ENCODE data around the gene ABHD15.

DNA sequence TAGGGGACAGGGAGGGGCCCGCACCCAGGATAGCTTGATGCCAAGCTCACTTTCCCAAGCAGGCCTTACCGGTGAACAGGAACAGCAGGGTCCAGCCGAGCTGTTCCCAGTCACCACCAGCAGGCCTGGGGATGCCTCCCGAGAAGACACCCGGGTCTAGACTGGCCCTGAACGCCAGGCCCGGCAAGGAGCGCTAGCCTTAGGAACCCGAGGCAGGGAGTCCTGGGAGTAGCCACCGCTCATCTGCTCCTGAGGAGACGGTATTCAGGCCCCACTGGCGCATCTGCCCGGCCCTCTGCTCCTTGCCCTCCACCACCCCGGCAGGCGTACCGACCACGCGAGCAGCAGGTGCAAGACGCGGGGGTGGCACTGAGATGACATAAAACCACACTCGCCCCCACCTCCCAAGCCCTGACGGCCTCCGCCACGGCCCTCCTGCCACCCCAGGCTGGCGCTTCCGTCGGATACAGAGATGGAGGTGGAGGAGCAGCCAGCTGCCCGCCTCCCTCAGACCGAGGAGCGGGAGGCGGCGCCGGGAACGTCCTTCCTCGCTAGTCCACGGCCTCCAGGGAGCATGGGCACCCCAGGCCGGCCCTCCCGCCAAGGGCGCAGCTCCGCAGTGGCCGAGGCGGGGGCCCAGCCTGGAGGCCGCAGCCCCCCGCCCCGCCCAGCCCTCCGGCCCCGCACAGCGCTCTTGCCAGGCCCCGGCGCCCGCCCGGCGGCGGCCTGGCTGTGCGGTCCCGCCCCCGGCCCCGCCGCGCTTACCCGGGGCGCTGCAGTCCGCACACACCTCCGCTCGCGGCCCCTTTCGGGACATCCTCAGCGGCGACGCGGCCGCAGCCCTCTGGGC lies 21.9 kb upstream of the ABHD15 start:
- TF ChIP-seq, protein P1, sequence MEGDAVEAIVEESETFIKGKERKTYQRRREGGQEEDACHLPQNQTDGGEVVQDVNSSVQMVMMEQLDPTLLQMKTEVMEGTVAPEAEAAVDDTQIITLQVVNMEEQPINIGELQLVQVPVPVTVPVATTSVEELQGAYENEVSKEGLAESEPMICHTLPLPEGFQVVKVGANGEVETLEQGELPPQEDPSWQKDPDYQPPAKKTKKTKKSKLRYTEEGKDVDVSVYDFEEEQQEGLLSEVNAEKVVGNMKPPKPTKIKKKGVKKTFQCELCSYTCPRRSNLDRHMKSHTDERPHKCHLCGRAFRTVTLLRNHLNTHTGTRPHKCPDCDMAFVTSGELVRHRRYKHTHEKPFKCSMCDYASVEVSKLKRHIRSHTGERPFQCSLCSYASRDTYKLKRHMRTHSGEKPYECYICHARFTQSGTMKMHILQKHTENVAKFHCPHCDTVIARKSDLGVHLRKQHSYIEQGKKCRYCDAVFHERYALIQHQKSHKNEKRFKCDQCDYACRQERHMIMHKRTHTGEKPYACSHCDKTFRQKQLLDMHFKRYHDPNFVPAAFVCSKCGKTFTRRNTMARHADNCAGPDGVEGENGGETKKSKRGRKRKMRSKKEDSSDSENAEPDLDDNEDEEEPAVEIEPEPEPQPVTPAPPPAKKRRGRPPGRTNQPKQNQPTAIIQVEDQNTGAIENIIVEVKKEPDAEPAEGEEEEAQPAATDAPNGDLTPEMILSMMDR (IDR thresholded peaks at IDR 0.05; ENCODE audit: extremely low read depth in 1 of 2, insufficient read depth in 1 of 2, low read depth in 1 of 2, low read length in 2 of 2), result no peak
- TF ChIP-seq POLR2A (IDR thresholded peaks at IDR 0.05; ENCODE audit: low read depth, low read length), result no peak

Measured in endothelial cell of umbilical vein (primary cell).